ENCODE data around the gene TMEM132D.
"Not testable (repeated sequence)": the region's sequence is repeated elsewhere in the genome, so short reads cannot be mapped to it uniquely, and the experiment has no call there.

Gene TMEM132D

GRCh38 chr12:129211862-129212630, 691.8 kb downstream of the TMEM132D start:
- DNase-seq = no peak

- no peak for DNase-seq
Measured at GRCh38 chr12:129208566-129208965, 695.3 kb downstream of the TMEM132D start.

- DNase-seq = no peak
Measured at GRCh38 chr12:129207084-129207483, 696.7 kb downstream of the TMEM132D start.

- DNase-seq = no peak
Measured at GRCh38 chr12:129203456-129203855, 700.4 kb downstream of the TMEM132D start.

GRCh38 chr12:129202109-129202814, 701.6 kb downstream of the TMEM132D start:
- no peak for DNase-seq

GRCh38 chr12:129201029-129201428, 702.8 kb downstream of the TMEM132D start:
- no peak for DNase-seq

GRCh38 chr12:129200576-129200975, 703.2 kb downstream of the TMEM132D start:
- DNase-seq = no peak

- no peak for DNase-seq
Measured at GRCh38 chr12:129196927-129197326, 706.9 kb downstream of the TMEM132D start.

GRCh38 chr12:129195081-129195480, 708.7 kb downstream of the TMEM132D start:
- no peak for DNase-seq

GRCh38 chr12:129193263-129193871, 710.5 kb downstream of the TMEM132D start:
- peak in 1 of 2 donors; percentile 40 for DNase-seq

- DNase-seq = no peak
Measured at GRCh38 chr12:129190827-129191226, 713.0 kb downstream of the TMEM132D start.

- not testable (repeated sequence) for DNase-seq
Measured at GRCh38 chr12:129189879-129190278, 713.9 kb downstream of the TMEM132D start.

GRCh38 chr12:129186952-129187351, 716.9 kb downstream of the TMEM132D start:
- DNase-seq = no peak

- no peak for DNase-seq
Measured at GRCh38 chr12:129185855-129186254, 718.0 kb downstream of the TMEM132D start.

GRCh38 chr12:129184127-129184928, 719.5 kb downstream of the TMEM132D start:
- no peak for DNase-seq

- no peak for DNase-seq
Measured at GRCh38 chr12:129179941-129180553, 723.8 kb downstream of the TMEM132D start.

- no peak for DNase-seq
Measured at GRCh38 chr12:129169928-129170327, 733.9 kb downstream of the TMEM132D start.

GRCh38 chr12:129163861-129164260, 740.0 kb downstream of the TMEM132D start:
- DNase-seq = no peak

GRCh38 chr12:129163461-129163860, 740.4 kb downstream of the TMEM132D start:
- DNase-seq = no peak

- DNase-seq = no peak
Measured at GRCh38 chr12:129162805-129163204, 741.0 kb downstream of the TMEM132D start.

- DNase-seq = no peak
Measured at GRCh38 chr12:129161511-129161910, 742.3 kb downstream of the TMEM132D start.

- DNase-seq = no peak
Measured at GRCh38 chr12:129160282-129160681, 743.5 kb downstream of the TMEM132D start.
